ENCODE measurements around the gene SMIM32.

SMIM32 gene

DNA sequence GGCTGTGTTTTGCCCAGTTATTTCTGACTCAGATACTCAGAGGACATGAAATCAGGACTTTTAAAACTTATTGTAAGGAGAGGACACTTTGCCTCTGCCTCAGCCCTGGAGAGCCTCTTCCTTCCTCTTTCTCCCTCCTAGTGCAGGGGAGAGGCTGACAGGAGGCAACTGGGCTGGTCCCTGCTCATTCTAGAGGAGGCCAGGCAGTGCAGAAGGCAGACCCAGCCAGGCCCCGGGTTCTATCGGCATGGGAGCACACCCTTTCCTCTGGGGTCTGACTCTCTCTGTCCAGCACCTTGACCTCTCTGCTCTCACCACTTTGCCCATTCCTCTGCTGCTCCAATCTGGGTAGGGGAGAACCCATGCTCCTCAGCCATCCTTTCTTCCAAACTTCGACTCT is 16.0 kb upstream of the SMIM32 start:
- no peak overlapping the region for H3K4me3 ChIP-seq (ENCODE audit: low read depth, low read length)

DNA sequence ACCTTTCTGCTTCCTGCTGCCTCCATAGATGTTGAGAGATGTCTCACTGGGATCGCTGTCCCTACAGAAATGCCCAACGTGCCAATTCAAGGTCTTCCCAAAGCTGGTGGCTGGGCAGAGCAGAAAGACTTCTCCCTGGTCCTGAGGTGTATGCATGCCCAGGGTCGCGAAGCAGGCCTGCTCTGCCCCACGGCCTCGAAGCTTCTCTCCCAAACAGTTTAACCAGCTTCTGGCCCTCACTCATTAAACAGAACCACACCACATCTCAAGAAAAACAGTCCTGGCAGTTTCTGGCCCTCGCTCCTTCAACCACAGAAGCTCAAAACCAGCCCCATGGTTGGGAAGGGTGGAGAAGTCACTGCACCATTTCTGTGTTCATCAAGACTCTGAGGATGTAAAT is 14.7 kb upstream of the SMIM32 start:
- no peak overlapping the region for H3K4me3 ChIP-seq (ENCODE audit: low read depth, low read length)

GRCh38 chr5:136206361-136206760 is 13.4 kb upstream of the SMIM32 start:
- H3K4me3 ChIP-seq (ENCODE audit: low read depth, low read length): no peak overlapping the region

GRCh38 chr5:136205941-136206340 is 13.0 kb upstream of the SMIM32 start:
- H3K4me3 ChIP-seq (ENCODE audit: low read depth, low read length): no peak overlapping the region

DNA sequence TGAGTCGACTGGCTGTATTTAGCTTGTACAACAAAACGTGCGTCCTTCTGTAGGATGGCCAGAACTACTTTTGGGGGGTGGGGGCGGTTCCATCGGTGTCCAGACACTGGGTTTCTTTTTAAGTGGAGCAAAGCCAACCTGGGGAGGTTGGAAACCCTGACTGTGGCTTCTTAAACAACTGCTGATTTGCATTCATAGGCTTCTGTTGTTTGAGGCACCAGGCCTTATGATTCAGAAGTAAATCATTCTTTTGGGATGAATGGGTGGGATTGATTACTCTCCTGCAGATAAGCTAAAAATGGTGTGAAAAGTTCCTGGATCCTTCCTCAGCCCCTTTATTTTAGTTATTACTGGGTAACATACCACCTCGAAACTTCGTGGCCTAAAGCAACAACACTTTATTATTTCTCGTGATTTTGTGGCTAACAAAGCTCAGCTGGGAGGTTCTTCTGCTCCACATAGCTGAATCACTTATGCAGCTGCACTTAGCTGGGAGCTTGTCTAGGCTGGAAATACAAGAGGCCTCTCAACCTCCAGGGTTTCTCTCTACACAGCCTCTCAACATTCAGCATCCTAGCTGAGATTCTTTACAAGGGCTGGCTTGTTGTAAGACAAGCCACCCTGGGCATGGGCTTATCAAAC is 12.2 kb upstream of the SMIM32 start:
- no peak overlapping the region for H3K4me3 ChIP-seq (ENCODE audit: low read depth, low read length)

- H3K4me3 ChIP-seq (ENCODE audit: low read depth, low read length): no peak overlapping the region
Measured at GRCh38 chr5:136203303-136203922, 10.5 kb upstream of the SMIM32 start.

DNA sequence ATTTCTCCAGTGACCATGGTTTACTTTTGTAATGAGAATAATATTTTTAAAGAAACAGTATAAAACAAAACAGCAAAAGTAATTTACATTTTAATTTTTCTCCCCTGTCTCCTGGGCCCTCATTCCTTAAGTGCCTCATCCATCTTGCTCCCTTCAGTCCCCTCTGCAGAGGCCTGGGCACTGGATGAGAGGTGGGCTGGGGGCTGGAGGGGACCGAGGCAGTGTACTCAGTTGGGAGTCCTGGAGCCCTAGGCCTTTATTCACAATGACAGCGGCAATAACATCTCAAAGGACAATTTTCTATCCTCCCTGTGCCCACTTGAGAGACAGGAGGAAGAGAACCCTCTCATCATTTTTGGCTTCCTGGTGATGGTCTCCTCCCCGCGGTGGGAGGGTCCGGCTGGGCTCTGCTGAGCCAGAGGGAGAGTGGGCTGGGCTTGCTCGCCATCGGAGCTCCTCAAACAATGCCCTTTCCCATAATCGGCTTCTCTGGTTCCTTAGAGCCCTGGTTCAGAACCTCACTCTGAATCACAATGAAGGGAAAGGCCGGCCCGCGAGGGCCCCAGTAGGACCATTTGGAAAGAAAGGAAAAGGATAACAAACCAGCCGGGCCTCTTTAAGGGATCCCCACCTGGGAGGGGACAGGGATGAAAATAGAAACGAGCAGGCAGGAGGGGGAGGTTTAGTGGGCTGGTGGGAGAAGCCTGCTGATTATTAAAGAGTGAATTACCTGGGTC is 9.7 kb upstream of the SMIM32 start:
- no peak overlapping the region for H3K4me3 ChIP-seq (ENCODE audit: low read depth, low read length)

DNA sequence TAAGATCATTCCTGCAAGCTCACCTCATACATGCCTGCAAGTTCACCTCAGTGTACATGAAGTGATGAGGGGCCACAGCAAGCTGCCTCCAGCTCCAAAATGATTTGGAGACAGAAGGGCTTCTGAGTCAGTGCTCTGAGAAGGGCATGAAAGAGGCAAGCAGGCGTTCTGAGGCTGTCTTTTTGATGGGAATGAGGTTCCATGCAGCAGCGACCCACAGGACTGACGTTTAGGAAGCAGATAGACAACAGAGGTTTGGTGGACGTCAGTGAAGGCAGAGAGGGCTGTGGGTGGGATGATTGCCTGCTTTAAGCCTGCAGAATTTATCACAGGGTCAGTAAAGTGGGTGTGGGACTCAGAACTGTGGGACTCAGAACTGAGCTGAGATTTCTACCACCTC is 8.9 kb upstream of the SMIM32 start:
- no peak overlapping the region for H3K4me3 ChIP-seq (ENCODE audit: low read depth, low read length)

GRCh38 chr5:136200761-136201160 is 7.8 kb upstream of the SMIM32 start:
- H3K4me3 ChIP-seq (ENCODE audit: low read depth, low read length): no peak overlapping the region

DNA sequence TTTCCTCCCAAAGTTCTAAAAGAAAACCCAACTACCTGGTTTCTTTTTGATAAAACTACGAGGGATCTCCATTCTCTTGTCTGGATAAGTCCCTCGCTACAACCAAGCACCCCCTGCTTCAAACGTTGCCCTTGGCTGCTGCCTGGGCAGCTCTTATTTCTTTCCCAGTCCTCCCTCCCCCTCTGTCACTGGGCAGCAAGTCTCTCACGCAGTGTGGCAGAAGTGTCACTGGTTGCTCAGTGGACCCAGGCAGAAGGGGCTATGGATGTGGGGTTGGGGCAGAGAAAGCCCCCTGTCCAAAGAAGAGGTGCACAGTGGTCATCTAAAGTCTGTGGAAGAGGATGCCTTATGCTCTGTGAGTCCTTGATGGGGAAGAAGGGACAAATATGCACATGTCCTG is 7.2 kb upstream of the SMIM32 start:
- no peak overlapping the region for H3K4me3 ChIP-seq (ENCODE audit: low read depth, low read length)

DNA sequence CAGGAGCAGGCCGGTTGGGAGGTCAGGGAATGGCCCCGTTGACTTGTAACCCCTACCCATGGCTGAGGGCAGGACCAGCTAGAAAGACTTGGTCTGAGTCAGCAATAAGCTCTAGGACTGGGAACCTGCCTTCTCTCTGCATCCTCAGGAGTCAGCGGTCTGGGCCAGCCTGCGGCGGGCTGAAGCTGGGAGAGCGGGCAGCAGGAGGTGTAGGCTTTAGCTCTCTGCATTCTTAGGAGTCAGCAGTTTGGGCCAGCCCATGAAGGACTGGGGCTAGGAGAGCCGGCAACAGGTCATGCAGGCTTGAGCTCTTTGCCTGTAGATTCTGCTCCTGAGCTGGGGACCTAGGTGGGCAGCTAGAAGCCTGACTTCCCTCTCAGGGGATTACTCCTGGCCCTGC is 6.4 kb upstream of the SMIM32 start:
- no peak overlapping the region for H3K4me3 ChIP-seq (ENCODE audit: low read depth, low read length)

GRCh38 chr5:136198453-136198852 is 5.5 kb upstream of the SMIM32 start:
- no peak overlapping the region for H3K4me3 ChIP-seq (ENCODE audit: low read depth, low read length)

DNA sequence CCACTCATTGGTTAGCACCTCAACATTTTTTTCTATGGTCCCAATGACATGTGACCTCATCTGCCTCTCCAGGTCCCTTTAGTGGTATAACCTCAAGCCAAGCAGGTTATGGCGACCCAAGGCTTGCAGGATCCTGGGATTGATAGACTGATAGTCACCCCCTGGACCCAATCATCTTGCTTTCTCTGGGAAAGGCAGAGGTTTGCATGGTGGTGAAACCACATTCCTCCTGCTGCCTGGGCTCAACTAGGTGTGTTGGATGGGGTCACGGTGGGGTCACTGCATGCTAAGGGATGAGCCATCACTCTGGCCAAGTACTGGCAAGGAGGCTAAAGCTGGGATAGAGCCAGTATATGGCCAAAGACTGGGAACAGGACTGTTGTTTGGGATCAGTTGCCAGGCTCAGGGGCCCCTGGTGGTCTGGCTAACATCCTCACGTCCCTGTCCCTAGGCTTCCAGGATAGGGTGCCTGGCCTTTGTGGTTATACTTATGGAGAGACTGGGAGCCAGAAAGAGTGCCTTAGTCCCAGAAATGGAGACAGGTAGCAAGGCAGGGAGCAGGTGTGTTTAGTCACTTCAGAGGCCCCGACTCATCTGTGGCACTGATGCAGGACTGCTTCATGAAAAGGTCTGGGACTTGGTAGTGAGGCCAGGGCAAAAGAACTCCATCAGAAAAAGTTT is 4.6 kb upstream of the SMIM32 start:
- no peak overlapping the region for H3K4me3 ChIP-seq (ENCODE audit: low read depth, low read length)

DNA sequence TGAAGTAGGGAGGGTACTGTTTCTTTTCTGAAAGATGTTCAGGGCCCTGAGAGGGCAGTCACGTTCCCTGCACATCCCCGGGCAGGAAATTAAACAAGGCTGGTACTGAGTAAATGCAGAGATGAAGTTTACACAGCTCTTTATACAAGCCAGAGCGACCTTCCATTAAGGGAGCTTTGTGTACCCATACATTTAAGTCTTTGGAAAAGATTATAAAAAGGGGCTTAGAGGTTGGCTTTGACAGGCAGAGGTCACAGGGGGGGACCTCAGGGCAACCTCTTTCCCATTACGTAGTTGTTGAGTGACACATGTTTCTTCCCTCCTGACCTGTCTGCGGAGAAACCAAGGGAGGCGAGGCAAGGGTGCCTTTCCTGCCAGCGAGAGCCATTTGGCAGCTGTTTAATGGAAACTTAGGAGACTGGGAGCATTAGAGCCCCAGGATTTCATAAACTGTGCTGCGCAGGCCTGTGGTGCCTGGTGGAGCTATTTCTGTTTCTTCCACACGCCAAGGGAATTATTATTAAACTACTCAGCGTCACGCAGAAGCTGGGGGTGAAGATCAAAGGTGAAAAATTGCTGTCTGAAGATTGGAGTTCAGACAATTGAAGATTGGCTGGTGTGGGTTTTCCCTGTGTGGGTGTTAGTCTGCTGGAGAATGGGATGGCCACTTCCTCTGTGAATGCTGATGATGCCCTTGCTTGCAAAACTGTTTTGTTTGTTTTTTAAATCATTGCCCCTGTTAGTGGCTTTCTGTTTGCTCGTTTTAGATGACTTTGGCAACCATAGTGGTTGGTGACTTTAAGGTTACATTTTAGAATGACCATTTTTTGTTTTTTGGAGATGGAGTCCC is 3.2 kb upstream of the SMIM32 start:
- no peak overlapping the region for H3K4me3 ChIP-seq (ENCODE audit: low read depth, low read length)

DNA sequence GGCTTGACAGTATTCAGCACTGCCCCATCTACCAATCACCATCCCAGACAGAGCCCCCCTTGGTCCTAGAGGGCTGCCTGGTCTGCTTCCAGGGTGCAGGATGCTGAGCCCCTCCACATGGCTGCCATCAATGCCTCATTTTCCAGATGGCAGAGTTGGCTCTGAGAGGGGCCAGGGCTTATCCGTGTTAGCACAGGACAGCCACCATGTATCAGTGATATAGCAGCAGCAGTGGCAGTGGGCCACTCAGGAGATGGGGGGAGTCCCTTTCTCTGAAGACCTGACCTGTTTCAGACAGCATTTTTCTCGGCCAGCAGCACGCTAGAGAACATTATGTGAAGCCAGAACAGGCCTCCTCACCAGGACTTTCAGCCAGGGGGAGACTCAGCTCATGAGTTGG is 1.6 kb upstream of the SMIM32 start:
- H3K4me3 ChIP-seq (ENCODE audit: low read depth, low read length): no peak overlapping the region

GRCh38 chr5:136193322-136193935 is 467 bp upstream of the SMIM32 start:
- H3K4me3 ChIP-seq (ENCODE audit: low read depth, low read length): peak overlapping the region; percentile 13

DNA sequence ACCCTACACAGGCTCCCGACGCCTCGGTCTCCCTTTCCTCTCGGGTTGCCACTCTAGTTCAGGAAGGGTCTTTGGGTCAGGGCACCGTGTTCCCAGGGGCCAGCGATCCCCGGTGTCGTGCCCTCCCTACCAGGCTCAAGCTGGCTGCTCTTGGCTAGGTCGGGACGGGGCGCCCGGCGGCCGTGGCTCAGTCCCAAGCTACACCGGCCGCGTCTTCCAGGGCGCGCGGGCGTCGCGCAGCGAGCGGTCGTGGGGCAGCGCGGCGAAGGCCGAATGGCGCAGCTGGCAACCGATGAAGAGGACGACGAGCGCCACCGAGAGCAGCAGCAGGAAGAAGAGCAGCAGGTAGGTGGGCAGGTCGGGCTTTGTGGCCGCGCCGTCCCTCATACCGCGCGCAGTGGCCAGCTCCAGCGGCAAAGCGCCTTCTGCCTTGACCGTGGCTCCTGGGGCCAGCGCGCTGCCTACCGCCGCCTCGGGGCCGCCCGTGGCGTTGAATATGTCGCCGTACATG is 892 bp downstream of the SMIM32 start:
- H3K4me3 ChIP-seq (ENCODE audit: low read depth, low read length): peak overlapping the region; percentile 34

DNA sequence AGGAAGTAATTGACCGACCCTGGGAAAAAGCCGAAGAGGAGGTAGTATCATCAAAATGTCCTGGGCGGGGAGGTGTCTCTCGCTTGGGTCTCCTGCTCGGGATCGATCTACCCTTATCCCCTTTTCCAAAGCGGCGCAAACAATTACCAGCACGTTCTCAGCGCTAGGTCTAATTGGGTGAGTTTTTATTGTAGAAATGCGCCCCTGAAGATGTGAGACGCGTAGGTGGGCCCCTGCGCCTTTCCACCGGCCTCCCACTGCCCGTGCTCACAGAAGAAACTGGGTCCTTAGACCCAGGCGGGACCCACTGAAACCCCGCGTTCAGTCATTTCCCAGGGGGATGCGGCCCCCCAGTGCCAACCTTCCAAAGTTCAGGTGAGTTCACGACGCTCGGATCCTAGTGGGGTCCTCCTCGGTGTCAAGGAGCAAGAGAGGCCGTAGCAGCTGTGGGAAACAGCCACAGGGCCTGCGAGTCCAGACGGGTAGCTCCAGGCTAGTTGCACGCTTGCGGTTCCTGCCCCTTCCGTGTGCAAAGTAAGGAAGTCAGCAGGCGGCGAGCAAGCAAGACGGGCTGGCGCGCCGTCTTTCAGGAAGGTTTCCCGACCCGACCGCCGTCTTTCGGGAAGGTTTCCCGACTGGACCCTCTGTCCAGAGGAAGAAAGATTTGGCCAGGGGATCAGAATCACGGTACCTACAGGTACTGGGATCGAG is 1.5 kb downstream of the SMIM32 start:
- H3K4me3 ChIP-seq (ENCODE audit: low read depth, low read length): peak overlapping the region; percentile 34

GRCh38 chr5:136190904-136191303 is 2.1 kb downstream of the SMIM32 start:
- H3K4me3 ChIP-seq (ENCODE audit: low read depth, low read length): no peak overlapping the region

All from iPS-11a (cell line).